Measurements from ENCODE around the gene SNX21.
A peak's percentile ranks its signal among the peaks of the same experiment; 100 is the strongest.

The SNX21 gene

DNA sequence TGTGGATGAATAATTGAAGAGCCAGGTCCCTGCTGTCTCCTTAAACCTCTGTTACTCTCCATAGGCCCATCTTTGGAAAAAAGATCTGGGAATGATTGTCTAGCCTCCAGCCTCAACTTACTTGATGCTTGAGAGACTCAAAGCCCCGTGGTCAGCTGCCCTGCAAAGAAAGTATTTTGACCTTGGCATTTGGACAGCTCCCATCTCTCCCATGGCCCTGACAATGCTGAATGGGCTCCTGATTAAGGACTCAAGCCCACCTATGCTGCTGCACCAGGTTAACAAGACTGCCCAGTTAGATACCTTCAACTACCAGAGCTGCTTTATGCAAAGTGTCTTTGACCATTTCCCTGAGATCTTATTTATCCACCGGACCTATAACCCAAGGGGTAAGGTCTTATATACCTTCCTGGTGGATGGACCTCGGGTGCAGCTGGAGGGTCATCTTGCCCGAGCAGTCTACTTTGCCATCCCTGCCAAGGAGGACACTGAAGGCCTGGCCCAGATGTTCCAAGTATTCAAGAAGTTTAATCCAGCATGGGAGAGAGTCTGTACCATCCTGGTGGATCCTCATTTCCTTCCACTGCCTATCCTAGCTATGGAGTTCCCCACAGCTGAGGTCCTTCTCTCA lies 49.0 kb downstream of the SNX21 start:
- DNase-seq: no peak

DNA sequence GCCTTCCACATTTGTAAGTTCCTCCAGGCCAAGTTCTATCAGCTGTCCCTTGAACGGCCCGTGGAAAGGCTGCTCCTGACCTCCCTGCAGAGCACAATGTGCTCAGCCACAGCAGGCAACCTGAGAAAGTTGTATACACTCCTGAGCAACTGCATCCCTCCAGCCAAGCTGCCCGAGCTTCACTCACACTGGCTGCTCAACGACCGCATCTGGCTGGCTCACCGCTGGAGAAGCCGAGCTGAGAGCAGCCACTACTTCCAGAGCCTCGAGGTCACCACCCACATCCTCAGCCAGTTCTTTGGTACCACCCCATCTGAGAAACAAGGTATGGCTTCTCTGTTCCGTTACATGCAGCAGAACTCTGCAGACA lies 49.5 kb downstream of the SNX21 start:
- no peak for DNase-seq

DNA sequence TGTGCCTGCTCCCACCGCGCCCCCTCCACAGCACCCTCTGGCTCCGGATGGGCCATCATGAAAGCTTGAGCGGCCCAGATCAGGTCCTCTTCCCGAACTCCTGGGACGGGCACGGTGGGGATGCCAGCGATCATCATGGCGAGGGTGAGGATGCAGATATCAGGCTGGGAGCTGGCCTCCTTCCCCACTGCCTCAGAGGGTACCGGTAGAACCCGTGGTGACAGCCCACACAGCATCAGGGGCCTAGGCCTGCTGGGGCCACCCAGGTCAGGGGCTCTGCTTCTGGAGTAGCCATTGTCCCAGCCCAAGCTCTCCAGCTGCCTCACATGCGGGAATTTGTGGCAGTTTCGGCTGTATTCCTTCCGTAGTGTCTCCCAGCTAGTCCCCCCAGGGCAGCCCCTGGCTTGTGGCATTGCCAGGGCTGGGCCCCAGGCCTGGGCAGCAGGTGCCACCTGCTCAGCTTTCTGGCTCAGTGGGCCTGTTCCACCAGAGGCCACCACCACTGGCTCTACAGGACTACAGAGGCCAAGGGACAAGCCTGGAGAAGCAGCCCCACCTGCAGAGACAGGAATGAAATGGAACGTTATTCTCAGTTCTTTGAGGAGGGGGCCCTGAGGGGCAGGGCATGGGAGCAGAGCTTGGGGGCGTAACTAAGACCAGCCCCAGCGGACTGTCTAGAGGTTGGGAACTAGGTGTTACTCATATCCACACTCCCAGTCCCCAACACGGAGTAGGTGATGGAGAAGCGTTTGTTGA lies 53.2 kb downstream of the SNX21 start:
- DNase-seq: no peak

DNA sequence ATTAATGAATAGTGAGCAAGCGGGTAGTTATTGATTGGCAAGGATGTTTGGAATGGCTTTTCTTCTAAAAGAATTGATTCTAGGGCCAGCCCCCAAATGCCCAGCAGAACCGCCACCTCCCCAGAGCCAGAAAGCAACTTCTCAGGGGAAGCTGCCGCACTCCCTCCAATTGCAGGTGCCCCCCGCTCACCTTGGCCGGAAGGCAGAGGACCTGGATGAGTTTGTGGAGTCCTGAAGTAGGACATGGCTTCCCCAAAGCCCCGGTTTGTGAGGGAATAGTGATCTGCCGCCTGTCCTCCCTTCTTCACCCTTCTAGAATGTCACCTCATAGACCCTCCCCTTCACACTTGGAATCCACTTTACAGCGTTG lies 53.7 kb downstream of the SNX21 start, which contains the start of gene SPATA25:
SPATA25 (minus strand) TSS at position 277 of the 370 bp plus-strand sequence; CDS start at position 245, 32 bp downstream.
- no peak for DNase-seq

DNA sequence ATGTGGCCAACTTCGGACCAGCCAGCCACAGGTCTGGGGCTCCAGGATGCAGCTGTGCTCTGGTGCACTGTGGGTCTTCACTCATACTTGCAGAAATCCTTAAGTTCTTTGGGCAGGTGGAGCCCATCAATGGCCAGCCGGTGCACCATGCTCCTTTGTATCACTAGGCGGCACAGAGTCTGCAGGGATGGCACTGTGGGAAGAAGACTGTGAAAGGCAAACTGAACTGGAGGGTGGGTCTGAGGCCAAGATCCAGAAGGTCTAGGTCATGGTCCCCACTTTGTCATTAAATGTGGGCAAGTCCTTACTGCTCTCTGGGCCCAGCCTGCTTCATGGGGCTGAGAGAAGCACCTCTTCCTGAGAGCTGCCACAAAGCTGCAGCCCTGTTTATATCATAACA lies 55.1 kb downstream of the SNX21 start:
- DNase-seq: no peak

DNA sequence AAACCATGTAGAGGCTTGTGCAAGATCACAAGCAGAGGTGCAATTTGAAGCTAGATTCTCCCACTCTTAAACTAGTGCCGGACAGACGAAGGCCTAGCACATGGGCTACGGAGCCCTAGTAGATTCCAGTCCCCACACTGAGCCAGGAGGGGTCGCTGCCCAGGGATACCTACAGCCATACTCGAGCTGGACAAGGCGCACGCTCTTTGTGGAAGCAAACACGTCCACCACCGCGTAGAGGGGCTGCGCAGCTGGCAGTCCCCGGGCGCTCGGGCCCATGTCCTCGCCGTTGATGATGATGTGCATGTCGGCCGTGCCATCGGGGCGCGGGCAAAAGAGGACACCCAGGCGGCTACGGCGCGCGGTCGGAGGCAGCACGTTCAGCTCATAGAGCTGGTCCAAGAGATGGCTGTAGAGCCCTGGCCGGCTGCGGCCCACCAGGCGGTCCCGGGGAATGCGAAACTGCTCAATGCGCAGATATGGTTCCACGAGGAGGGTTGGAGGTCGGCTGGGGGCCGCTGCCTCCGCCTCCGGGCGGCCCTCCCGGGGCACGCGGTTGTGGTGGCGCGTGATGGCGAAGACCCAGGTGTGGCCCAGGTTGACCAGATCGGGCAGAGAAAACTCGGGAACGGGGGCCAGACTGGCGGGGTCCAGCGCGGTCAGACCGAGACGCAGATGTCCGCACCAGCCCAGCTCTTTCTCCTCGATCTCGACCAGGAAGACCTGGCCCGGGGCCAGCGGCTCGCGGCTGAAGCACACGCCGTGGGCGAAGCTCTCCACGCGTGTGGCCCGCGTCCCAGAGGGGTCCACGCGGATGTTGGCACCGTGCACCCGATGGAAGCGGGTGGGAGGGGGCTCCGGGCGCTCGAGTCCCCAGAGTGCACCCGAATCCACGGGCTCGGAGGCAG lies 56.7 kb downstream of the SNX21 start:
- peak in 12 of 14 donors; percentile 9 to 71 (median 51) for DNase-seq

DNA sequence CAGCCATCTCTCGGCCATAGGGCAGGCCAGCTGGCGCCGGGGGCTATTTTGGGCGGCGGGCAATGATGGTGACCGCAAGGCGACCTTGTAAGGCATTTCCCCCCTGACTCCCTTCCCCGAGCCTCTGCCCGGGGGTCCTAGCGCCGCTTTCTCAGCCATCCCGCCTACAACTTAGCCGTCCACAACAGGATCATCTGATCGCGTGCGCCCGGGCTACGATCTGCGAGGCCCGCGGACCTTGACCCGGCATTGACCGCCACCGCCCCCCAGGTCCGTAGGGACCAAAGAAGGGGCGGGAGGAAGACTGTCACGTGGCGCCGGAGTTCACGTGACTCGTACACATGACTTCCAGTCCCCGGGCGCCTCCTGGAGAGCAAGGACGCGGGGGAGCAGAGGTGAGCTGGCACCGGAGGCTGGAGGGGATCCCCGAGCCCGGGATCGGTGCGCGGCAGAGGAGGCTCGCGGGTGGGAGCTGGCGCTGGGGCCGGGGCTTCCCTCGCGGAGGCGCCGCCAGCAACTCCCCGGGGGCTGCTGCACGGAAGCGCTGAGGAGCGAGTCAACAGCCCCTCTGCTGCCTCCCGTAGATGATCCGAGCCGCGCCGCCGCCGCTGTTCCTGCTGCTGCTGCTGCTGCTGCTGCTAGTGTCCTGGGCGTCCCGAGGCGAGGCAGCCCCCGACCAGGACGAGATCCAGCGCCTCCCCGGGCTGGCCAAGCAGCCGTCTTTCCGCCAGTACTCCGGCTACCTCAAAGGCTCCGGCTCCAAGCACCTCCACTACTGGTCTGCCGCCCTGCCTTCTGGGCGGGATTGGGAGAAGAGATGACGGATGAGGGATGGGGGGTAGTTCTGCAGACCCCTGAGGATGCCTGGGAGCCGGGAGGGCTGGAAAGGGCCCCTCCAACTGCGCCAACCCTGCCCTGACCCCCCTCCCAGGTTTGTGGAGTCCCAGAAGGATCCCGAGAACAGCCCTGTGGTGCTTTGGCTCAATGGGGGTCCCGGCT lies 57.7 kb downstream of the SNX21 start, which contains the start of the genes CTSA and NEURL2:
CTSA (plus strand) TSS at position 351 of the 999 bp plus-strand sequence; CDS start at position 585, 234 bp downstream.
NEURL2 (minus strand) TSS at position 224 of the 999 bp plus-strand sequence; CDS start at position 7, 217 bp downstream.
- peak; percentile 39 to 90 (median 82) for DNase-seq

DNA sequence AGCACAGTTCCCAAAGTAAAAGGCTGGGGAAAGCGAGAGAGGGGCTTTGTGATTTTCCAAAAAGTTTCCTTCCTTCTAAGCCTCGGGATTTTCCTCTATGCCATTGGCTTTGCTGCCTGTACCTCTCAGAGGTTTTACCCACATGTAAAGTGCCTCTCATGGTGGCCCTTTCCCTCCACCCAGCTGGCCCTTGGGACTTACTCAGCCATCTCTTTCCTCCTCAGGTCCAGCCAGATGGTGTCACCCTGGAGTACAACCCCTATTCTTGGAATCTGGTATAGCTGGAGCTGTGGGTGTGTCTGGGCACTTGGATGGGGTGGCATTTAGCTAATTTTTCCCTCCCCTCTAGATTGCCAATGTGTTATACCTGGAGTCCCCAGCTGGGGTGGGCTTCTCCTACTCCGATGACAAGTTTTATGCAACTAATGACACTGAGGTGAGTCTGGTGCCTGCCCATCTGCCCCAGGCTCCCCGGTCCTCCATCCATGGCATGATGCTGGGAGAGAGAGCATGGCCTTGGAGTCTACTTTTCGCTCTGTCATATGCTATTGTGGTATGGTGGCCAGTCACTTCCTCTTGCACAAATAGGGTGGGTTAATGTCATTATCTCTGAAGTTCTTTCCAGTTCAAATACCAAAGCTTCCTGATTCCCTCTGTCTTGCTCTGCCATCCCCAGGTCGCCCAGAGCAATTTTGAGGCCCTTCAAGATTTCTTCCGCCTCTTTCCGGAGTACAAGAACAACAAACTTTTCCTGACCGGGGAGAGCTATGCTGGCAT lies 58.6 kb downstream of the SNX21 start:
- peak in 1 of 14 donors; percentile 3 for DNase-seq
